ENCODE measurements around the gene ZNF544. TPM values are rescaled to one million over a fixed set of nuclear protein-coding genes. Genes with fewer than 3 reads are reported as not detected.

The ZNF544 gene
- total RNA-seq, 1 experiment from 2014 or later = 63.8 TPM

DNA sequence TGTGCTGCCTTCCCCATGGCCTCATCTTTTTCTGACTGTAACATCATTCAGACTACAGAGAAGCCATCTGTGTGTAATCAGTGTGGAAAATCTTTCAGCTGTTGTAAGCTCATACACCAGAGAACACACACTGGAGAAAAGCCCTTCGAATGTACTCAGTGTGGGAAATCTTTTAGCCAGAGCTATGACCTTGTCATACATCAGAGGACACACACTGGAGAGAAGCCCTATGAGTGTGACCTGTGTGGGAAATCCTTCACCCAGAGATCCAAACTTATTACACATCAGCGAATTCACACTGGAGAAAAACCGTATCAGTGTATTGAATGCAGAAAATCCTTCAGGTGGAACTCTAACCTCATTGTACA is 32.9 kb downstream of the ZNF544 start:
- CTCF ChIA-PET = no interaction called here
- no peak overlapping the region for H3K4me3 Mint-ChIP-seq

GRCh38 chr19:58261968-58262921 is 33.5 kb downstream of the ZNF544 start:
- no peak for ATAC-seq
- no peak overlapping the region for H3K4me3 Mint-ChIP-seq
- no peak for TF ChIP-seq SMAD4 (CRISPR knock-in tag; IDR thresholded peaks at IDR 0.05)
- TF ChIP-seq, protein P1, sequence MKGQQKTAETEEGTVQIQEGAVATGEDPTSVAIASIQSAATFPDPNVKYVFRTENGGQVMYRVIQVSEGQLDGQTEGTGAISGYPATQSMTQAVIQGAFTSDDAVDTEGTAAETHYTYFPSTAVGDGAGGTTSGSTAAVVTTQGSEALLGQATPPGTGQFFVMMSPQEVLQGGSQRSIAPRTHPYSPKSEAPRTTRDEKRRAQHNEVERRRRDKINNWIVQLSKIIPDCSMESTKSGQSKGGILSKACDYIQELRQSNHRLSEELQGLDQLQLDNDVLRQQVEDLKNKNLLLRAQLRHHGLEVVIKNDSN (CRISPR knock-in tag; IDR thresholded peaks at IDR 0.05) = no peak
- TF ChIP-seq EMX1 (CRISPR knock-in tag; IDR thresholded peaks at IDR 0.05) = no peak
- TF ChIP-seq TCF7 (CRISPR knock-in tag; IDR thresholded peaks at IDR 0.05; ENCODE audit: low read depth) = no peak
- TF ChIP-seq GRHL2 (CRISPR knock-in tag; IDR thresholded peaks at IDR 0.05; ENCODE audit: insufficient replicate concordance, severe bottlenecking) = no peak
- TF ChIP-seq MYBL2 (CRISPR knock-in tag; IDR thresholded peaks at IDR 0.05) = no peak
- TF ChIP-seq NR2C2 (CRISPR knock-in tag; IDR thresholded peaks at IDR 0.05) = no peak
- TF ChIP-seq, protein P2, sequence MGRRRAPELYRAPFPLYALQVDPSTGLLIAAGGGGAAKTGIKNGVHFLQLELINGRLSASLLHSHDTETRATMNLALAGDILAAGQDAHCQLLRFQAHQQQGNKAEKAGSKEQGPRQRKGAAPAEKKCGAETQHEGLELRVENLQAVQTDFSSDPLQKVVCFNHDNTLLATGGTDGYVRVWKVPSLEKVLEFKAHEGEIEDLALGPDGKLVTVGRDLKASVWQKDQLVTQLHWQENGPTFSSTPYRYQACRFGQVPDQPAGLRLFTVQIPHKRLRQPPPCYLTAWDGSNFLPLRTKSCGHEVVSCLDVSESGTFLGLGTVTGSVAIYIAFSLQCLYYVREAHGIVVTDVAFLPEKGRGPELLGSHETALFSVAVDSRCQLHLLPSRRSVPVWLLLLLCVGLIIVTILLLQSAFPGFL (CRISPR knock-in tag; IDR thresholded peaks at IDR 0.05; ENCODE audit: borderline replicate concordance) = no peak
- TF ChIP-seq MXD4 (CRISPR knock-in tag; IDR thresholded peaks at IDR 0.05; ENCODE audit: borderline replicate concordance) = no peak
- no peak for TF ChIP-seq GABPB1 (CRISPR knock-in tag; IDR thresholded peaks at IDR 0.05)
- TF ChIP-seq SMAD3 (CRISPR knock-in tag; IDR thresholded peaks at IDR 0.05; ENCODE audit: borderline replicate concordance) = no peak
- TF ChIP-seq GTF2I (CRISPR knock-in tag; conservative IDR thresholded peaks at IDR 0.05) = no peak
- ChIA-PET CTCF (no interaction called here), POLR2A (interaction anchor here (1.6 kb wide), 1 partner anchor 79 kb away, joined by 4 read pairs; the partner anchor contains the start of gene ZNF274)
- peaks cover 55% of the 10 kb centered on the region for H3K27me3 Mint-ChIP-seq (ENCODE audit: low read depth)
- H3K4me1 Mint-ChIP-seq = no peaks in the 10 kb centered on the region
- no peak overlapping the region for H3K27ac Mint-ChIP-seq
- peaks cover 69% of the 10 kb centered on the region for H3K9me3 Mint-ChIP-seq
- H3K36me3 Mint-ChIP-seq = peaks cover 97% of the 10 kb centered on the region
- no peak for DNase-seq (ENCODE audit: low spot score)

More for the DNA sequence above, 32.9 kb downstream of the ZNF544 start:
- no peaks in the 10 kb centered on the region; the same call in 1 of the 2 replicates for H3K4me1 Mint-ChIP-seq
- POLR2A ChIA-PET = interaction anchor here (1.6 kb wide), 1 partner anchor 78 kb away, joined by 4 read pairs; the partner anchor contains the start of gene ZNF274
- H3K9me3 Mint-ChIP-seq = peaks cover 70% of the 10 kb centered on the region
- peaks cover 98% of the 10 kb centered on the region for H3K36me3 Mint-ChIP-seq
- ATAC-seq (no peak), DNase-seq (ENCODE audit: low spot score) (no peak)
- peaks cover 55% of the 10 kb centered on the region for H3K27me3 Mint-ChIP-seq (ENCODE audit: low read depth)
- TF ChIP-seq SP1 (CRISPR knock-in tag; conservative IDR thresholded peaks at IDR 0.05) = no peak
- TF ChIP-seq CREM (CRISPR knock-in tag; IDR thresholded peaks at IDR 0.05) = no peak
- no peak for TF ChIP-seq TEAD1 (CRISPR knock-in tag; IDR thresholded peaks at IDR 0.05)
- TF ChIP-seq ZNF416 (CRISPR knock-in tag; IDR thresholded peaks at IDR 0.05) = no peak
- no peak for TF ChIP-seq E2F1 (CRISPR knock-in tag; IDR thresholded peaks at IDR 0.05)
- TF ChIP-seq, protein P3, sequence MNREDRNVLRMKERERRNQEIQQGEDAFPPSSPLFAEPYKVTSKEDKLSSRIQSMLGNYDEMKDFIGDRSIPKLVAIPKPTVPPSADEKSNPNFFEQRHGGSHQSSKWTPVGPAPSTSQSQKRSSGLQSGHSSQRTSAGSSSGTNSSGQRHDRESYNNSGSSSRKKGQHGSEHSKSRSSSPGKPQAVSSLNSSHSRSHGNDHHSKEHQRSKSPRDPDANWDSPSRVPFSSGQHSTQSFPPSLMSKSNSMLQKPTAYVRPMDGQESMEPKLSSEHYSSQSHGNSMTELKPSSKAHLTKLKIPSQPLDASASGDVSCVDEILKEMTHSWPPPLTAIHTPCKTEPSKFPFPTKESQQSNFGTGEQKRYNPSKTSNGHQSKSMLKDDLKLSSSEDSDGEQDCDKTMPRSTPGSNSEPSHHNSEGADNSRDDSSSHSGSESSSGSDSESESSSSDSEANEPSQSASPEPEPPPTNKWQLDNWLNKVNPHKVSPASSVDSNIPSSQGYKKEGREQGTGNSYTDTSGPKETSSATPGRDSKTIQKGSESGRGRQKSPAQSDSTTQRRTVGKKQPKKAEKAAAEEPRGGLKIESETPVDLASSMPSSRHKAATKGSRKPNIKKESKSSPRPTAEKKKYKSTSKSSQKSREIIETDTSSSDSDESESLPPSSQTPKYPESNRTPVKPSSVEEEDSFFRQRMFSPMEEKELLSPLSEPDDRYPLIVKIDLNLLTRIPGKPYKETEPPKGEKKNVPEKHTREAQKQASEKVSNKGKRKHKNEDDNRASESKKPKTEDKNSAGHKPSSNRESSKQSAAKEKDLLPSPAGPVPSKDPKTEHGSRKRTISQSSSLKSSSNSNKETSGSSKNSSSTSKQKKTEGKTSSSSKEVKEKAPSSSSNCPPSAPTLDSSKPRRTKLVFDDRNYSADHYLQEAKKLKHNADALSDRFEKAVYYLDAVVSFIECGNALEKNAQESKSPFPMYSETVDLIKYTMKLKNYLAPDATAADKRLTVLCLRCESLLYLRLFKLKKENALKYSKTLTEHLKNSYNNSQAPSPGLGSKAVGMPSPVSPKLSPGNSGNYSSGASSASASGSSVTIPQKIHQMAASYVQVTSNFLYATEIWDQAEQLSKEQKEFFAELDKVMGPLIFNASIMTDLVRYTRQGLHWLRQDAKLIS (CRISPR knock-in tag; IDR thresholded peaks at IDR 0.05; ENCODE audit: borderline replicate concordance) = no peak
- H3K27ac Mint-ChIP-seq = no peak overlapping the region

Measured in WTC11 (cell line).